ENCODE data around the gene MYH11. TPM values are rescaled to one million over a fixed set of nuclear protein-coding genes. Genes with fewer than 3 reads are reported as not detected.

Gene MYH11
- total RNA-seq, 1 donor from 2014 or later = 0.10 TPM

DNA sequence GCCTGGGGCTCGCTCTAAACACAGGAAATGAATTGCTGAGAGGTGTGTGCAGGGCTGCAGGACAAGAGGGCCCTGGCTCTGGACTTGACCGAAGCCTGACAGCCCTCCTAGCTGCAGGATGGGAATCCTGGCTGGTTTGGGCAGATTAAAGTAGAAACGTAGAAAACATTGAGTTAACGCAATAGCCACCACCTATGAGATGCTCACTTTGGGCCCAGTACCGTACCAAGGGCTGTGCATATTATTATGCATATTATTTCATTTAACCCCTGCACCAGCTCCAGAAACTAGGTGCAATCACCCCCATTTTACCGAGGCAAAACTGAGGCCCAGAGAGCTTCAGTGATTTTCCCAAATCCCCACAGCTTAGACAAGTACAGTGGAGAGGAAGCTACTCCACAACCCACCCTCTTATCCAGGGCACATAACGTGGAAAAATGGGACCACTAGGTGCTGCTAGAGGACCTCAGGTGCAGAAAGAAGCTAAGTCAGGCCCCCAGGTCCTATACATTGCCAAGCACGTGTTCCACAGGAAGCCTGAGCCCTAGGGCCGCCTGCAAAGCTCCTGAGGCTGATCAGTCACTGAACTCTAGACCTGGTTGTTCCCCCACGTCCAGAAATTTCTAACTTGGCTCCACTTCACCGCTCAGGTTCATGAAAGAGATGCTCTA, 79.2 kb downstream of the MYH11 start:
- TF ChIP-seq, protein P1, sequence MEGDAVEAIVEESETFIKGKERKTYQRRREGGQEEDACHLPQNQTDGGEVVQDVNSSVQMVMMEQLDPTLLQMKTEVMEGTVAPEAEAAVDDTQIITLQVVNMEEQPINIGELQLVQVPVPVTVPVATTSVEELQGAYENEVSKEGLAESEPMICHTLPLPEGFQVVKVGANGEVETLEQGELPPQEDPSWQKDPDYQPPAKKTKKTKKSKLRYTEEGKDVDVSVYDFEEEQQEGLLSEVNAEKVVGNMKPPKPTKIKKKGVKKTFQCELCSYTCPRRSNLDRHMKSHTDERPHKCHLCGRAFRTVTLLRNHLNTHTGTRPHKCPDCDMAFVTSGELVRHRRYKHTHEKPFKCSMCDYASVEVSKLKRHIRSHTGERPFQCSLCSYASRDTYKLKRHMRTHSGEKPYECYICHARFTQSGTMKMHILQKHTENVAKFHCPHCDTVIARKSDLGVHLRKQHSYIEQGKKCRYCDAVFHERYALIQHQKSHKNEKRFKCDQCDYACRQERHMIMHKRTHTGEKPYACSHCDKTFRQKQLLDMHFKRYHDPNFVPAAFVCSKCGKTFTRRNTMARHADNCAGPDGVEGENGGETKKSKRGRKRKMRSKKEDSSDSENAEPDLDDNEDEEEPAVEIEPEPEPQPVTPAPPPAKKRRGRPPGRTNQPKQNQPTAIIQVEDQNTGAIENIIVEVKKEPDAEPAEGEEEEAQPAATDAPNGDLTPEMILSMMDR (IDR thresholded peaks at IDR 0.05; ENCODE audit: partially characterized antibody, unreplicated experiment) = no peak
- Mint-ChIP-seq H3K27me3 (ENCODE audit: unreplicated experiment) (peaks cover 3% of the 10 kb centered on the region), H3K9me3 (ENCODE audit: unreplicated experiment) (peaks cover 5% of the 10 kb centered on the region), H3K36me3 (ENCODE audit: unreplicated experiment) (no peaks in the 10 kb centered on the region), H3K4me1 (ENCODE audit: low read depth, unreplicated experiment) (no peaks in the 10 kb centered on the region), H3K27ac (ENCODE audit: unreplicated experiment) (no peak overlapping the region), H3K4me3 (ENCODE audit: unreplicated experiment) (no peak overlapping the region)
- DNase-seq = no peak

DNA sequence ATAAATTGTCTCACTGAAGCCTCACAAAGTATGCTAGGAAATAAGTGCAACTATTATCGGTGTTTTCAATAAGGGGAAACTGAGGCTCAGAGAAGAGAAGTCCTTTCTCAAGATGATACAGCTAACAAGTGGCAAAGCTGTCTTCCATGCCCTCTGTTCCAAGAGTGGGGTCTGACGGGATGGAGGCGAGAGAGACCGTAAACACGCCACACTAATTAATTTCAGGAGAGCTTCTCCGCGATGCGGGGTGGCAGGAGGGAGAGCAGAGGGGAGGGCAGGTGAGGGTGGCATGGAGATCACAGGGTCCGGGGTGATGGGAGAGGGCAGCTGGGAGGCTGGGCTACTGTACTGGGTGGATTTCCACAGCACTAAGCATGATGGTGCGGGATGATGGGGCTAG, 80.3 kb downstream of the MYH11 start:
- Mint-ChIP-seq H3K27ac (ENCODE audit: unreplicated experiment) (no peak overlapping the region), H3K9me3 (ENCODE audit: unreplicated experiment) (peaks cover 5% of the 10 kb centered on the region), H3K27me3 (ENCODE audit: unreplicated experiment) (peaks cover 3% of the 10 kb centered on the region), H3K4me1 (ENCODE audit: low read depth, unreplicated experiment) (no peaks in the 10 kb centered on the region), H3K4me3 (ENCODE audit: unreplicated experiment) (no peak overlapping the region), H3K36me3 (ENCODE audit: unreplicated experiment) (no peaks in the 10 kb centered on the region)
- no peak for DNase-seq
- TF ChIP-seq, protein P1 (IDR thresholded peaks at IDR 0.05; ENCODE audit: partially characterized antibody, unreplicated experiment) = no peak

DNA sequence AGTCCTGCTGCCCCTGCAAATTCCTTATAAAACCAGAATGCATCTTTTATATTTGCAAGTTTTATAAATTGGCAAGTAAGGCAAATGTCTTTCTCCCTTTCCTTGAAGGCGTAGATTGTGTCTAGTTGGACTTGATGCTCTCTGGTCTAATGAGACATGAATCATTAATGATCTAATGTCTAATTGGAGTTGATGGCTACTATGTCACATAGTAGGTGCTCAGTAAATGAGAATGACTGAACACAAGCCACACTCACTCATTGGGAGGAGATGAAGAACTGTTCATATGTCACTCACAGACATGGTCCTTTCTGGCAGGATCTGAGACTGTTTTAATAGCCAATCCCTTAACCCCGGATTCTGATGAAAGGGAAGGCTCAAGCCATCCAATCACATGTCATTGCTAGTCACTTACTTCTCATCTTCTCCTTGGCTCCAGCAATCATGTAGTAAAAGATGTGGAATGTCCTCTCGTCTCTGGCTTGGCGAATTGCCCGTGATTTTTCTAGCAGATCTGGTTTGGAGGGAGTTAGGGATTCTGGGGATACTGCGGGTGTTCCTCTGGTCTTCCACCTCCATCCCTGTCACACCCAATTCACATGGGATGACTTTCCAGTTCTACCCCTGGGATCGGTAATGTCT, 81.0 kb downstream of the MYH11 start:
- H3K4me3 Mint-ChIP-seq (ENCODE audit: unreplicated experiment) = no peak overlapping the region
- DNase-seq = no peak
- H3K36me3 Mint-ChIP-seq (ENCODE audit: unreplicated experiment) = no peaks in the 10 kb centered on the region
- peaks cover 3% of the 10 kb centered on the region for H3K9me3 Mint-ChIP-seq (ENCODE audit: unreplicated experiment)
- H3K27me3 Mint-ChIP-seq (ENCODE audit: unreplicated experiment) = peaks cover 3% of the 10 kb centered on the region
- no peaks in the 10 kb centered on the region for H3K4me1 Mint-ChIP-seq (ENCODE audit: low read depth, unreplicated experiment)
- TF ChIP-seq, protein P1 (IDR thresholded peaks at IDR 0.05; ENCODE audit: partially characterized antibody, unreplicated experiment) = no peak
- no peak overlapping the region for H3K27ac Mint-ChIP-seq (ENCODE audit: unreplicated experiment)

DNA sequence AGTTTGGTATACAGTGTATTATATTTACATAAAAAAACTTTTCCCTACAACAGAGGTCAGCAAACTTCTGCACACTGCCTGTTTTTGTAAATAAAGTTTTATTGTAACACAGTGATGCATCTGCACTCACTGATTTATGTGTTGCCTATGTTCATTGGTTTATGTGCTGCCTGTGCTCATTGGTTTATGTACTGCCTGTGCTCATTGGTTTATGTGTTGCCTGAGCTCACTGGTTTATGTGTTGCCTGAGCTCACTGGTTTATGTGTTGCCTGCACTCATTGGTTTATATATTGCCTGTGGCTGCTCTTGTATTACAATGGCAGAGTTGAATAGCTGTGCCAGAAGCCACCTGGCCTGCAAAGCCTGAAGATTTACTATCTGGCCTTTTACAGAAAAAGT, 81.6 kb downstream of the MYH11 start:
- no peaks in the 10 kb centered on the region for H3K36me3 Mint-ChIP-seq (ENCODE audit: unreplicated experiment)
- peaks cover 3% of the 10 kb centered on the region for H3K27me3 Mint-ChIP-seq (ENCODE audit: unreplicated experiment)
- no peak for DNase-seq
- no peak overlapping the region for H3K4me3 Mint-ChIP-seq (ENCODE audit: unreplicated experiment)
- no peaks in the 10 kb centered on the region for H3K4me1 Mint-ChIP-seq (ENCODE audit: low read depth, unreplicated experiment)
- H3K27ac Mint-ChIP-seq (ENCODE audit: unreplicated experiment) = no peak overlapping the region
- peaks cover 3% of the 10 kb centered on the region for H3K9me3 Mint-ChIP-seq (ENCODE audit: unreplicated experiment)
- TF ChIP-seq, protein P1 (IDR thresholded peaks at IDR 0.05; ENCODE audit: partially characterized antibody, unreplicated experiment) = no peak

DNA sequence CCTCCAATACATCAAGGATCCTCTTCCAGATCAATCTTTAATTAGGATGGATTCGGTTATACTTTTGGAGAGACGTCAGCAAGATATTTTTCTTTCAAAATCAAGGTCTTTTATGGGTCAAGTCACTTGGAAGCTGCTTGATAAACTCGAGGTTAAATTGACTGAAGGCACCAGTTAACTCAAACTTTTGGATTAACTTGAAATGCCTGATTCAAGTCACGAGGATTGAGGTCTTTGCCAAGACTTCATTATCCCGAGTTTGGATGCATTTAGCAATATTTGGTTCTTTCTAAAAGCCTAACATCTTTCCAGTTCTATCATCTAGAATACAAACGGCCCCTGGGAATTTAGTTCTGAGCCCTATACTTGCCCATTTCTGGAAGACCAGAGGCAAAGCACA, 82.9 kb downstream of the MYH11 start:
- no peaks in the 10 kb centered on the region for H3K4me1 Mint-ChIP-seq (ENCODE audit: low read depth, unreplicated experiment)
- H3K36me3 Mint-ChIP-seq (ENCODE audit: unreplicated experiment) = no peaks in the 10 kb centered on the region
- no peak overlapping the region for H3K27ac Mint-ChIP-seq (ENCODE audit: unreplicated experiment)
- no peak for DNase-seq
- peaks cover 3% of the 10 kb centered on the region for H3K27me3 Mint-ChIP-seq (ENCODE audit: unreplicated experiment)
- H3K9me3 Mint-ChIP-seq (ENCODE audit: unreplicated experiment) = peaks cover 3% of the 10 kb centered on the region
- TF ChIP-seq, protein P1 (IDR thresholded peaks at IDR 0.05; ENCODE audit: partially characterized antibody, unreplicated experiment) = no peak
- H3K4me3 Mint-ChIP-seq (ENCODE audit: unreplicated experiment) = no peak overlapping the region
